ENCODE results near the gene SMPX. TPM values are rescaled to one million over a fixed set of nuclear protein-coding genes. Genes with fewer than 3 reads are reported as not detected.

The SMPX gene
- total and polyA plus RNA-seq, 3 donors from 2014 or later, result 4.2 TPM; not detected in 2

DNA sequence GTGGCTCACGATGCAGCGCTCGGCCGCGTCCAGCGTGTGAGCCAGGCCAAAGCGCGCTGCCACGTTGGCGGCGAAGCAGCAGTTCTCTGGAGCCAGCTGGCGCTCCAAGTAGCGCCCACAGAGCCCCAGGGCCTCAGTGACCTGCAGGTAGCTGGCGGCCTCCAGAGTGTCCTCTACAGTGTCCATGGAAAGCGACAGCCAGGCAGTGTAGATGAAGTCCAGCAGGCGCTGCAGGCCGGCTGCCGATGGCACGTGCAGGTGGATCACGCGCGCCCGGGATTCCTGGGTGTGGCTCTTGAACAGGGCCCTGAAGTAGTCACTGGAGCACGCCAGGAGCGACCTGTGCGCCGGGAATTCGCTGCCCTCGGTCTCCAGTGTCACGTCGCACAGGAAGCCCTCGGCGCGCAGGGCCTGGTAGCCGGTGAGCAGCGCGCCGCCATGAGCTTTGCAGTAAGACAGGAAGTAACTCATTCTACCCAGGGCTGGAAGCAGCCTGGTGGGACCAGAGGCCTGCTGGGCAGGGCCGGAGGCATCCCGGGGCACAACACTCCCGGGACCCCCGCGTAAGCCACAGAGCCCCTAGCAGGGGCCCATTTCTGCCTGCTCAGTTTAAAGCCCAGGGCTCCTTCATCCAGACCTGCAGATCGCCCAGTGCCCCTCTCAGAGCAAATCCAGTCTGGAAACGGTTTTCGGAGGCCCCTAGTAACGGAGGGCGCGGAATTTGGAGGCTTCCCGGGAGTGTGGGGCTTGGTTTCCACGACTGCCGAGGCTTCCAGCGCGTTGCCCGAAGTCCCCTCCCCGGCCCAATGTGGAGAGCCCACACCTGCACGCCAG lies 100.4 kb downstream of the SMPX start:
- H3K4me3 ChIP-seq, result peak overlapping the region in 1 of 2 donors; percentile 38
- H3K27me3 ChIP-seq, result no peaks in the 10 kb centered on the region
- no peaks in the 10 kb centered on the region for H3K9me3 ChIP-seq
- H3K36me3 ChIP-seq (ENCODE audit: low read depth, missing control alignments), result no peaks in the 10 kb centered on the region
- 52% methylated on average over 29 of the region's 57 CpGs; no CpG with 5 or more reads in 1 of the 2 donors for WGBS, 2 donors
- TF ChIP-seq, protein P1, sequence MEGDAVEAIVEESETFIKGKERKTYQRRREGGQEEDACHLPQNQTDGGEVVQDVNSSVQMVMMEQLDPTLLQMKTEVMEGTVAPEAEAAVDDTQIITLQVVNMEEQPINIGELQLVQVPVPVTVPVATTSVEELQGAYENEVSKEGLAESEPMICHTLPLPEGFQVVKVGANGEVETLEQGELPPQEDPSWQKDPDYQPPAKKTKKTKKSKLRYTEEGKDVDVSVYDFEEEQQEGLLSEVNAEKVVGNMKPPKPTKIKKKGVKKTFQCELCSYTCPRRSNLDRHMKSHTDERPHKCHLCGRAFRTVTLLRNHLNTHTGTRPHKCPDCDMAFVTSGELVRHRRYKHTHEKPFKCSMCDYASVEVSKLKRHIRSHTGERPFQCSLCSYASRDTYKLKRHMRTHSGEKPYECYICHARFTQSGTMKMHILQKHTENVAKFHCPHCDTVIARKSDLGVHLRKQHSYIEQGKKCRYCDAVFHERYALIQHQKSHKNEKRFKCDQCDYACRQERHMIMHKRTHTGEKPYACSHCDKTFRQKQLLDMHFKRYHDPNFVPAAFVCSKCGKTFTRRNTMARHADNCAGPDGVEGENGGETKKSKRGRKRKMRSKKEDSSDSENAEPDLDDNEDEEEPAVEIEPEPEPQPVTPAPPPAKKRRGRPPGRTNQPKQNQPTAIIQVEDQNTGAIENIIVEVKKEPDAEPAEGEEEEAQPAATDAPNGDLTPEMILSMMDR (IDR thresholded peaks at IDR 0.05), result no peak
- TF ChIP-seq POLR2A (IDR thresholded peaks at IDR 0.05), result no peak
- intact Hi-C loops (cut with DNase I; ENCODE audit: low total_unique reads), result no loop called here
- no peak for DNase-seq
- no peak overlapping the region for H3K27ac ChIP-seq
- no peaks in the 10 kb centered on the region for H3K4me1 ChIP-seq

DNA sequence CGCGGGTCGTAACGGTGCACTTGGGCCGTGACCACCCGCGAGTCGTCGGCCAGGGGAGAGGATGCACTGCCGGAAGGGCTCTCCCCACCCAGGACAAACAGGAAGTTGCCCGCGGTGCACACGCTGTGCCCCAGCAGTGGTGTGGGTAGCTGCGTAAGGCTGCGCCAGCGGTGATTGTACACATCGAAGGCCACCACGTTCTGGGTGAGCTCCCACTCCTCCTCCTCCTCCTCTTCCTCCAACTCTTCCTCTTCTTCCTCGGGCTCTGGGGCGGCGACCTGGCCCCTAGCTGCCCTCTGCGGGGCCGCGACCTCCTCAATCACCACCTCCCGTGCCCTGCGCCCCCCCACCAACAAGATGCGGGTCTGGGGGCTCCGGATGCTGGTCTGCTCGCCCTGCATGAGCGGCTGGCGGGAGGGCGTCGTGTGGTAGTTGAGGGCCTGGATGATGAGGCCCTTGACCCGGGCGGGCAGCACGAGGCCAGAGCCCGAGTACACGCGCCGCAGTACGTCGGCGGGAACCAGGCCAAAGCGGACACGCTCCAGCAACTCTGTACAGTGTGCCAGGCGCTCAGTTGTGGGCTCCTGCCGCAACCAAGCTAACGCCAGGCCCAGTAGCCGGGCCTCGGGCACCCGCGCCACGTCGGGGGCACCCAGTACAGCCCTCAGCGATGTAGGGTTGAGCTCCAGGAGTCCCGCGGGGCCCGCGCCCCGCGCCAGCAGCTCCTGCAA lies 101.2 kb downstream of the SMPX start:
- Histone ChIP-seq H3K4me3 (peak overlapping the region in 1 of 2 donors; percentile 26), H3K4me1 (no peaks in the 10 kb centered on the region), H3K27me3 (no peaks in the 10 kb centered on the region), H3K36me3 (ENCODE audit: low read depth, missing control alignments) (no peaks in the 10 kb centered on the region), H3K9me3 (no peaks in the 10 kb centered on the region), H3K27ac (no peak overlapping the region)
- intact Hi-C loops (cut with DNase I; ENCODE audit: low total_unique reads), result no loop called here
- 53% methylated on average over 31 of the region's 61 CpGs; no CpG with 5 or more reads in 1 of the 2 donors for WGBS, 2 donors
- no peak for TF ChIP-seq POLR2A (IDR thresholded peaks at IDR 0.05)
- TF ChIP-seq, protein P1 (IDR thresholded peaks at IDR 0.05), result no peak
- no peak for DNase-seq

Other genes with a start within 250 kb of the SMPX start
- gene KLHL34, start 99.8 kb downstream of the SMPX start, total RNA-seq, result under 1 TPM; 0.31 to 0.47 TPM
- gene KLHL34, start 99.8 kb downstream of the SMPX start, polyA plus RNA-seq (ENCODE audit: insufficient read depth, low read depth, low replicate concordance), result 0.16 TPM
- gene MBTPS2, start 81.5 kb upstream of the SMPX start, total RNA-seq, result 10 to 100 TPM; 11.4 TPM
- 8.5 TPM for gene MBTPS2, start 81.5 kb upstream of the SMPX start, polyA plus RNA-seq (ENCODE audit: insufficient read depth, low read depth, low replicate concordance)
- gene YY2, start 97.9 kb upstream of the SMPX start, total RNA-seq, result 10 to 100 TPM; 11.7 to 15.6 TPM
- gene YY2, start 97.9 kb upstream of the SMPX start, polyA plus RNA-seq (ENCODE audit: insufficient read depth, low read depth, low replicate concordance), result 8.3 TPM
- gene SMS, start 182.6 kb upstream of the SMPX start, total RNA-seq, result 10 to 100 TPM; 35.7 to 38.8 TPM
- gene SMS, start 182.6 kb upstream of the SMPX start, polyA plus RNA-seq (ENCODE audit: insufficient read depth, low read depth, low replicate concordance), result 49.8 TPM

All from testis (tissue), 3 donors.